ENCODE measurements around the gene OR52L1.

Gene OR52L1

DNA sequence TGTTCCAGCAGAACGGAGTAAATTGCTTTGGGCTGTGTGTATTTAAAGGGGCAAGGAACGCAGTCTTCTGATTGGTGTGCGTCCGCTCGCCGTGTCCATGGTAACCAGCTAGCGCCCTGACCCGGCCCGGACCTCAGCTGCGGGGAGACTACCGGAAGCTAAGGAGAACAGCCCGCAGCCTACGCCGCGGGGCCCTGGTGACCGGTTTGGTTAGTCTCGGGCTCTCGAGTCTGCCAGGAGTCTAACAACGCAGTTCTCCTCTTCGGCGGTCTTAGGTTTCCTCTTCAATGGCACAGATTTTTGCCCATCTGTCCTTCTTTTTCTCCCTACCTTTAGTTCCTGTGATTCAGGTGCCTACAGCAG, 48.2 kb downstream of the OR52L1 start:
- DNase-seq: no peak

DNA sequence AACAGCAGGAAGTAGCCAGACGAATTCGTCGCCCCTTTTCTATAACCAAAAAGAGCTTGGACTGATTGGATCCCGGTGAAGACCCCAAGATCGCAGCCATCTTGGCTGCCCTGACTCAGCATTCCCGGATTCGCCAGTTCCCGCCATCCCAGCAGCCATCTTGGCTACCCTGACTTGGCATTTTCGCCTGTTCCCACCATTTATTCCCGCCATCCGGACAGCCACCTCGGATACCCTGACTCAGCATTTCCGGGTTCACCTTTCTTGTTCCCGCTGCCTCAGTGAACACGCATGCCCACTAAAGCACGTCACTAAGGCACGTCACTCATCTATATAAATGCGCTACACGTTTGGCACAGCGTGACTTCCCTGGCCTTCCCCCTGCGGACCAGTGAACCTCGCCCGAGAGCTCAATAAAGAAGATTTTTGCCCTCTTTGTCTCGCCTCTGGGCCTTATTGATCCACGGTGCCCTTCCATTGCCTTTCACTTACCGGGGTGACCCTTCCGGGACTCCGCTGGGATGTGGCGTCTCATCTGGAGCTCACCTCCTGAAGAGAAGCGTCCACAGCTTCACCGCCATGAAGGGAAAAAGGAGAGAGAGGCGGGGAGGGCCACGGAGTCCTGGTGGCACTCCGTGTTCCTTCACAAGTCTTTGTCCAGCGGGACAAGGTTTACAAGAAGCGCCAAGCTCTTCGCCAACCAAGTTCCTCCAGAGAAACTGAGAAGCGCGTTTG, 48.8 kb downstream of the OR52L1 start:
- no peak for DNase-seq

All from amniotic stem cell (primary cell).